ENCODE measurements around the gene CBFB.
A peak's percentile ranks its signal among the peaks of the same experiment; 100 is the strongest.

The CBFB gene

GRCh38 chr16:67016681-67017420 lies 12.1 kb upstream of the CBFB start:
- no peak for DNase-seq

GRCh38 chr16:67017421-67017750 lies 11.6 kb upstream of the CBFB start:
- DNase-seq, result no peak

GRCh38 chr16:67017810-67018488 lies 11.0 kb upstream of the CBFB start:
- peak; percentile 51 for DNase-seq

GRCh38 chr16:67019171-67019570 lies 9.8 kb upstream of the CBFB start:
- DNase-seq, result no peak

GRCh38 chr16:67021321-67021720 lies 7.6 kb upstream of the CBFB start:
- no peak for DNase-seq

- no peak for DNase-seq
These were observed 6.3 kb upstream of the CBFB start for GRCh38 chr16:67022531-67023214.

- DNase-seq, result no peak
These were observed 5.3 kb upstream of the CBFB start for GRCh38 chr16:67023689-67024088.

GRCh38 chr16:67024384-67025209 lies 4.4 kb upstream of the CBFB start:
- DNase-seq, result no peak

GRCh38 chr16:67025210-67025550 lies 3.8 kb upstream of the CBFB start:
- no peak for DNase-seq

GRCh38 chr16:67026570-67026969 lies 2.4 kb upstream of the CBFB start:
- no peak for DNase-seq

- no peak for DNase-seq
These were observed 1.9 kb upstream of the CBFB start for GRCh38 chr16:67027046-67027445.

GRCh38 chr16:67028167-67028695 lies 718 bp upstream of the CBFB start:
- DNase-seq, result no peak

- no peak for DNase-seq
These were observed 526 bp downstream of the CBFB start for GRCh38 chr16:67029254-67030096.

- no peak for DNase-seq
These were observed 1.4 kb downstream of the CBFB start for GRCh38 chr16:67030221-67030962.

- DNase-seq, result no peak
These were observed 5.5 kb downstream of the CBFB start for GRCh38 chr16:67034487-67034886.

GRCh38 chr16:67035364-67035763 lies 6.4 kb downstream of the CBFB start:
- DNase-seq, result no peak

GRCh38 chr16:67036323-67036741 lies 7.4 kb downstream of the CBFB start:
- no peak for DNase-seq

GRCh38 chr16:67039260-67040020 lies 10.5 kb downstream of the CBFB start:
- DNase-seq, result no peak

GRCh38 chr16:67040166-67040565 lies 11.2 kb downstream of the CBFB start:
- no peak for DNase-seq

GRCh38 chr16:67040906-67041305 lies 12.0 kb downstream of the CBFB start:
- DNase-seq, result no peak

- peak; percentile 7 for DNase-seq
These were observed 12.6 kb downstream of the CBFB start for GRCh38 chr16:67041520-67041919.

All from GF-D8 (cell line).